Suppressor macrophage treated with lipopolysaccharide for 4 hours (primary cell): ENCODE data around the gene THEMIS.
"Not testable (repeated sequence)": the region's sequence is repeated elsewhere in the genome, so short reads cannot be mapped to it uniquely, and the experiment has no call there.

Source experiments
- DNase-seq: peaks from one replicate; pipeline ENCODE4 v3.0.0-alpha.2; 2020

The THEMIS gene

GRCh38 chr6:127710668-127711067, 190.2 kb downstream of the THEMIS start:
- DNase-seq, result no peak

- DNase-seq, result no peak
These were observed 194.6 kb downstream of the THEMIS start for GRCh38 chr6:127706216-127706615.

GRCh38 chr6:127695108-127695507, 205.8 kb downstream of the THEMIS start:
- DNase-seq, result no peak

- DNase-seq, result no peak
These were observed 209.7 kb downstream of the THEMIS start for GRCh38 chr6:127691146-127691545.

DNA sequence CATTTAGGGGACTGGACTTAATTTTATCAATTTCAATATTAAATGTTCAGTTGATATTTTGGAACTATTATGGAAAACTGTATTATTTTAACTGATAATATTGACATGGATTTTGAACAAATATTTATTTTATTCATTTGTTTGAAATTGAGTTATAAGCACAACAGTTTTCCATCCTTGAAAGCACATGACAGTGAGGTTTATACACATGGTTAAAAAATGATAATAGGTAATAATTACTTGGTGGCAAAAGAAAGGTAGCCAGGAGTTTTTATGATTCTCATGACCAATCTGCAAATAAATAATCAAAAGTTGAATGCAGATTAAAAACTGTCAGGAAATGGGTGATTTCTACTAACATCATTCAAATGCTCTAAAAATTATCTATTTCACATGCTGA, 210.3 kb downstream of the THEMIS start:
- DNase-seq, result no peak

DNA sequence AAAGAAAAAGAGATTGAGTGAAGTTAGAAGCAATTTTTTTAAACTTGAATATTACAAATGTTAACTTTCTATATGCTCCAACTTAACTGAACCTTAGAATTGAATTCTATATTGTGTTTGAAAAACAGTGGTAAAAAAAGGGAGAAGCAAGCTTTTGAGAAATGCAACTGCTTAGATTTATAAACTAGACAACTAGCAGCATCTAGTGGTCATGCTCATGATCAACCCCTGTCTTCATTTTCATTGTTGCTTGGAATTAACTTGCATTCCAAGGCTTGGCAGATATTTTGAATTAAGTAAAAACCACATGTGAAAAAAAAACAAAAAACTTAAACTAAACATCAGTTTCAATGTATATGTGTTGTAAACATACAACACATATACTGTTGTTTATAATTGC, 210.8 kb downstream of the THEMIS start:
- DNase-seq, result no peak

DNA sequence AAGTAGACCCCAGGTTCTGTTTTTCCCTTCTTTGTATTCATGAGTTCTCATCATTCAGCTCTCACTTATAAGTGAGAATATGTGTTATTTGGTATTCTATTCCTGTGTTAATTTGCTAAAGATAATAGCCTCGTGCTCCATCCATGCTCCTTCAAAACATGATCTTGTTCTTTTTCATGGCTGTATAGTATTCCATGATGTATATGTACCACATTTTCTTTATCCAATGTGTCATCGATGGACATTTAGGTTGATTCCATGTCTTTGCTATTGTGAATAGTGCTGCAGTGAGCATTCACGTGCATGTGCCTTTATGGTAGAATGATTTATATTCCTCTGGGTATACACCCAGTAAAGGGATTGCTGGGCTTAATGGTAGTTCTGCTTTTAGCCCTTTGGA, 213.4 kb downstream of the THEMIS start:
- not testable (repeated sequence) for DNase-seq

- no peak for DNase-seq
These were observed 214.8 kb downstream of the THEMIS start for GRCh38 chr6:127686084-127686483.

DNA sequence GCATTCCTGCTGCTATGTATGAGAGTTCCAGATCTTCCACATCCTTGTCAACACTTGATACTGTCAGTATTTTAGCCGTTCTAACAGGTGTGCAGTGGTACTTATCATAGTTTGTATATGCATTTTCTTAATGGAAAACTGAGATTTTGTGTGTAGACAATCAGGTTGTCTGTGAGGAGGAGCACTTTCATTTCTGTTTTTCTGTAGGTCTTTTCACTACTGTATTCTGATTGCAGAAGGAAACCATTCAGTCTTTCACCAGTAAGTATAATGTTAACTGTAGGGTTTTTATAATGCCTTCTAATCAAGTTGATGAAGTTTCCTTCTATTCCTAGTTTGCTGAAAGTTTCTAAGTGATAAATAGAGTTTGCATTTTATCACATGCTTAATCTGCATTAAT, 216.4 kb downstream of the THEMIS start:
- DNase-seq, result no peak
